ENCODE data around the gene FLRT1.
A peak's percentile ranks its signal among the peaks of the same experiment; 100 is the strongest.

FLRT1 gene

GRCh38 chr11:64035576-64035975, at the start of gene FLRT1:
FLRT1 (plus strand) TSS chr11:64035931; CDS start chr11:64116268, 80,337 bp downstream.
- DNase-seq, result no peak

- peak; percentile 95 for DNase-seq
Measured at GRCh38 chr11:63986156-63986931, 49.4 kb upstream of the FLRT1 start, which contains the start of gene OTUB1. OTUB1 (plus strand) TSS chr11:63986438; CDS start chr11:63986457, 19 bp downstream.

- no peak for DNase-seq
Measured at GRCh38 chr11:63986932-63987513, 48.7 kb upstream of the FLRT1 start.

GRCh38 chr11:63991558-63991957, 44.2 kb upstream of the FLRT1 start:
- no peak for DNase-seq

GRCh38 chr11:63993100-63993499, 42.6 kb upstream of the FLRT1 start:
- DNase-seq, result no peak

- DNase-seq, result no peak
Measured at GRCh38 chr11:63993993-63994392, 41.7 kb upstream of the FLRT1 start.

- no peak for DNase-seq
Measured at GRCh38 chr11:63996512-63996911, 39.2 kb upstream of the FLRT1 start.

GRCh38 chr11:63997104-63997700, 38.5 kb upstream of the FLRT1 start:
- DNase-seq, result no peak

- no peak for DNase-seq
Measured at GRCh38 chr11:63997801-63998337, 37.9 kb upstream of the FLRT1 start.

- DNase-seq, result no peak
Measured at GRCh38 chr11:63998558-63999348, 37.0 kb upstream of the FLRT1 start.

GRCh38 chr11:63999349-64000025, 36.2 kb upstream of the FLRT1 start:
- DNase-seq, result no peak

GRCh38 chr11:64000026-64000739, 35.5 kb upstream of the FLRT1 start:
- DNase-seq, result no peak

GRCh38 chr11:64000740-64001483, 34.8 kb upstream of the FLRT1 start:
- DNase-seq, result no peak

- DNase-seq, result no peak
Measured at GRCh38 chr11:64001484-64002420, 34.0 kb upstream of the FLRT1 start.

GRCh38 chr11:64003807-64004589, 31.7 kb upstream of the FLRT1 start:
- no peak for DNase-seq

- no peak for DNase-seq
Measured at GRCh38 chr11:64004590-64004984, 31.1 kb upstream of the FLRT1 start.

- DNase-seq, result no peak
Measured at GRCh38 chr11:64005691-64006090, 30.0 kb upstream of the FLRT1 start.

GRCh38 chr11:64006398-64006797, 29.3 kb upstream of the FLRT1 start:
- no peak for DNase-seq

- peak; percentile 11 for DNase-seq
Measured at GRCh38 chr11:64007160-64007628, 28.5 kb upstream of the FLRT1 start.

All from DMS79 (cell line).